Vagina (tissue), 2 donors: Measurements from ENCODE around the gene MAOB. TPM values are rescaled to one million over a fixed set of nuclear protein-coding genes. Genes with fewer than 3 reads are reported as not detected.

ENCODE experiments used
- DNase-seq, 2 donors: peaks; one replicate each; pipeline ENCODE4 v3.0.0-alpha.2; 2017; ENCODE audit errors: extremely low spot score in 2 of 2
- H3K27ac ChIP-seq: fragments of 200-600 bp; sonication (generic); one replicate; pipeline ENCODE4 v1.5.1; 2019
- H3K27me3 ChIP-seq: fragments of 200-600 bp; sonication (generic); one replicate; pipeline ENCODE4 v1.5.1; 2019
- H3K36me3 ChIP-seq, 2 donors: fragments of 200-600 bp; sonication (generic); one replicate each; pipeline ENCODE4 v1.5.1; 2017 to 2019
- H3K4me1 ChIP-seq: fragments of 200-600 bp; sonication (generic); one replicate; pipeline ENCODE4 v1.5.1; 2019
- H3K4me3 ChIP-seq, 2 donors: fragments of 200-600 bp; sonication (generic); 1 replicate in 1 of 2; 2 replicates in 1 of 2; pipeline ENCODE4 v1.5.1; 2016 to 2019
- H3K9me3 ChIP-seq: fragments of 200-600 bp; sonication (generic); one replicate; pipeline ENCODE4 v1.5.1; 2019
- POLR2A ChIP-seq, 2 donors: fragments of 450-650 bp; IDR thresholded peaks; one replicate each; pipeline ENCODE4 v1.6.1; 2017; ENCODE audit warnings: antibody characterized with exemption in 2 of 2, mild to moderate bottlenecking in 2 of 2, moderate library complexity in 2 of 2
- POLR2AphosphoS5 ChIP-seq, 2 donors: sonication (generic); formaldehyde crosslinking; IDR thresholded peaks; one replicate each; pipeline ENCODE4 v1.9.0; 2017; ENCODE audit warnings: antibody characterized with exemption in 2 of 2, mild to moderate bottlenecking in 2 of 2, low read depth in 1 of 2; ENCODE audit not compliant: insufficient read depth in 1 of 2
- intact Hi-C: fragments of 100-400 bp; cut with DNase I; formaldehyde crosslinking; loops from one replicate; pipeline ENCODE4 v1.15.1; 2023
- total RNA-seq: library from RNA; depleted of rRNA; stranded (reverse); fragments of >200 nt; gene quantifications from one replicate; pipeline ENCODE4 v1.2.3, GENCODE V29; 2016
- TF ChIP-seq, protein P1 (sequence below), 3 experiments: fragments of 450-650 bp in 2 of 3; fragments of 200-600 bp in 1 of 3; sonication (generic) in 1 of 3; IDR thresholded peaks; one replicate each; pipeline ENCODE4 v1.5.1; 2017 to 2019; ENCODE audit warnings: antibody characterized with exemption in 3 of 3, mild to moderate bottlenecking in 2 of 3, moderate library complexity in 2 of 3

The MAOB gene
- total RNA-seq, 1 donor from 2014 or later = 13.8 TPM

DNA sequence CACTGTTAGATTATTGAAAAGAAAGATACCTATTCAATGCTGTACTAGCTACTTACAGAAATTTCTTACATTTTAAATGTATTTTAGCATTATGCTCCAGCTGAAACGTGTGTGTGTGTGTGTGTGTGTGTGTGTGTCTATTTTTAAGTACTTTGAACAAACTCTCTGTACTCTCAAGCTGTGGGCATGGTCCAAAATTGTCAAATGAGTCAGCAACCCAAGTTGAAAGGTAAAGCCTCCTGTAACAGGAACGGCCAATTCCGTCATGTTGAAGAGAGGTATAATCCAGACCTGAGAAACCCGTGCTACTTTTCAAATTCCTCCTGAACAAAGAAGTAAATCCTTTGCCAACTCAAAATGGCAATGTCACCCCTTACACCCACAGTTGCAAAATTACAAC lies 20.5 kb downstream of the MAOB start:
- intact Hi-C loops = no loop called here
- Histone ChIP-seq H3K9me3 (no peaks in the 10 kb centered on the region), H3K27ac (no peak overlapping the region), H3K4me3 (no peak overlapping the region), H3K4me1 (no peaks in the 10 kb centered on the region), H3K36me3 (no peaks in the 10 kb centered on the region), H3K27me3 (no peaks in the 10 kb centered on the region)
- TF ChIP-seq, protein P1, sequence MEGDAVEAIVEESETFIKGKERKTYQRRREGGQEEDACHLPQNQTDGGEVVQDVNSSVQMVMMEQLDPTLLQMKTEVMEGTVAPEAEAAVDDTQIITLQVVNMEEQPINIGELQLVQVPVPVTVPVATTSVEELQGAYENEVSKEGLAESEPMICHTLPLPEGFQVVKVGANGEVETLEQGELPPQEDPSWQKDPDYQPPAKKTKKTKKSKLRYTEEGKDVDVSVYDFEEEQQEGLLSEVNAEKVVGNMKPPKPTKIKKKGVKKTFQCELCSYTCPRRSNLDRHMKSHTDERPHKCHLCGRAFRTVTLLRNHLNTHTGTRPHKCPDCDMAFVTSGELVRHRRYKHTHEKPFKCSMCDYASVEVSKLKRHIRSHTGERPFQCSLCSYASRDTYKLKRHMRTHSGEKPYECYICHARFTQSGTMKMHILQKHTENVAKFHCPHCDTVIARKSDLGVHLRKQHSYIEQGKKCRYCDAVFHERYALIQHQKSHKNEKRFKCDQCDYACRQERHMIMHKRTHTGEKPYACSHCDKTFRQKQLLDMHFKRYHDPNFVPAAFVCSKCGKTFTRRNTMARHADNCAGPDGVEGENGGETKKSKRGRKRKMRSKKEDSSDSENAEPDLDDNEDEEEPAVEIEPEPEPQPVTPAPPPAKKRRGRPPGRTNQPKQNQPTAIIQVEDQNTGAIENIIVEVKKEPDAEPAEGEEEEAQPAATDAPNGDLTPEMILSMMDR (IDR thresholded peaks at IDR 0.05) = no peak
- TF ChIP-seq POLR2A (IDR thresholded peaks at IDR 0.05) (no peak), POLR2AphosphoS5 (IDR thresholded peaks at IDR 0.05; ENCODE audit: insufficient read depth in 1 of 2, low read depth in 1 of 2) (no peak)
- no peak for DNase-seq

DNA sequence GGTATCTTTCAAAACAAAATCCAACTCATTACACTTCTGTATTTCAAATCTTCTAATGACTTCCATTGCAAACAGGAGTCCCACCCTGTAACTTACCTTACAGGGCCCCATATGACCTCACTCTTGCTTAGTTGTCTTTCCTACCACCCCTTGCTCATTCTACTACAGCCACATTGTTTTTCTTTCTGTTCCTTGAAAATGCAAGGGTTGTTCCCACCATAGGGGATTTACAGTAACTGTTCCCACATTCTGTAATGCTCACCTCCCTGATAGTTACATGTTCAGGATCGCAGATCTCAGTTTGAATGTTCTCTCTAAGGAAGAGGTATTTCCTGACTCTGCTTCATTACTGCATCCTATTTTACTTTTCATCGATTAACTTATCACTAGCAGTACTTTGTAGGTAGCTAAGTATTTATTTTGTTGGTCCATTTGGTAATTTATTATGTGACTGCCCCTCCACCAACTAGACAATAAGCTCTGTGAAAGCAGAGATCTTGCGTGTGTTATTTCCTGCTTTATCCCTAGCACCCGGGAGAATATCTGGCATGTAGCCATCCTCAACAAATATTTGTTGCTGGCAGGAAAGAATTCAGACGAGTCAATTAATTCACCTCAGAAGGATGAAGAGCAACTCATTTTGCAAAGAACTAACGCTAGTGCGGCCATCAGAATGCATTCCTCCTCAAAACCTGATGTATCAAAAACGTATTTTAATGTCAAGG lies 21.4 kb downstream of the MAOB start:
- Histone ChIP-seq H3K4me3 (no peak overlapping the region), H3K27me3 (no peaks in the 10 kb centered on the region), H3K4me1 (no peaks in the 10 kb centered on the region), H3K36me3 (no peaks in the 10 kb centered on the region), H3K27ac (no peak overlapping the region), H3K9me3 (no peaks in the 10 kb centered on the region)
- no peak for DNase-seq
- TF ChIP-seq POLR2A (IDR thresholded peaks at IDR 0.05) (no peak), POLR2AphosphoS5 (IDR thresholded peaks at IDR 0.05; ENCODE audit: insufficient read depth in 1 of 2, low read depth in 1 of 2) (no peak)
- TF ChIP-seq, protein P1 (IDR thresholded peaks at IDR 0.05) = no peak
- intact Hi-C loops = no loop called here

DNA sequence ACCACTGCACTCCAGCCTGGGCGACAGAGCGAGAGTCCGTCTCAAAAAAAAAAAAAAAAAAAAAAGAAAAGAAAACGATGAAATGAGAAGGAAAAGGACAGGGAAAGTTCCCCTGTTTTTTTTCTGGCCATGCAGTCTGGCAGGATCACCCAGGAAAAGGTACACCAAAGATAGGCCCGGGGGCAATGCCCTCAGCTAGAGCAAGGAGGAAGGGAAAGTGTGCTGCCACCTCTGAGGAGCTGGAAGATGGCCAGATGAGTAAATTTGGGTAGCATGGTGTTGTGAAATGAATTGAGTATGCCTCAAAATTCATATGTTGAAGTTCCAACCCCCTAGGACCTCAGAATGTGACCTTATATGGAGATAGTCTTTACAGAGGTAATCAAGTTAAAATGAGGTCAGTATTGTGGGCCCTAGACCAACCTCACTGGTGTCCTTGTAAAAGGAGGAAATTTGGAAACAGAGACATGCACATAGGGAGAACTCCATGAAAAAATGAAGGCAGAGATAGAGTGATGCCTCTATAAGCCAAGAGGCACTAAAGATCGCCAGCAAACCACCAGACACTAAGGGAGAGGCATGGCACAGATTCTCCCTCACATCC lies 28.9 kb downstream of the MAOB start:
- no peak for TF ChIP-seq POLR2A (IDR thresholded peaks at IDR 0.05)
- H3K4me3 ChIP-seq = no peak overlapping the region
- H3K27ac ChIP-seq = no peak overlapping the region
- no peaks in the 10 kb centered on the region for H3K36me3 ChIP-seq
- H3K9me3 ChIP-seq = no peaks in the 10 kb centered on the region
- DNase-seq = no peak
- intact Hi-C loops = no loop called here
- H3K4me1 ChIP-seq = no peaks in the 10 kb centered on the region
- no peaks in the 10 kb centered on the region for H3K27me3 ChIP-seq

DNA sequence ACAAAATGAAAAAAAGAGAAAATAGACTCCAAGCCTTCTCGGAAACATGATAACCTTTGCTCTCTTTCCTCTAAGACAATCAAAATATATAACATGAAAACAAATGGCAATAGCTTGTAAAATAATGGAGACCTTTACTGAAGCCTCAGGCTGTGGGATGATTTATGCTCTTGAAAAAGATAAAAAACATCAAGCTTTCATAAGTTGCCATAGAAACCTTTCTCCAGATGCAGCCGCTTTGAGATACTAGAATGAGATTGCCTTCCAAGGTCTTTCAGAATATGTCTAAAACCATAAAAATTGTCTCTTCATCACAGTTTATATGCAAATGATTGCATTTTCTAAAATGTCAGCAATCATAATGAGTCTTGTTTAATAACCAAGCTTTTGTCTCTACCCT lies 31.6 kb downstream of the MAOB start:
- Histone ChIP-seq H3K4me1 (no peaks in the 10 kb centered on the region), H3K4me3 (no peak overlapping the region), H3K36me3 (no peaks in the 10 kb centered on the region), H3K9me3 (no peaks in the 10 kb centered on the region), H3K27me3 (no peaks in the 10 kb centered on the region), H3K27ac (no peak overlapping the region)
- intact Hi-C loops = no loop called here
- TF ChIP-seq POLR2A (IDR thresholded peaks at IDR 0.05) (no peak), POLR2AphosphoS5 (IDR thresholded peaks at IDR 0.05; ENCODE audit: insufficient read depth in 1 of 2, low read depth in 1 of 2) (no peak)
- TF ChIP-seq, protein P1 (IDR thresholded peaks at IDR 0.05) = no peak
- DNase-seq = no peak

DNA sequence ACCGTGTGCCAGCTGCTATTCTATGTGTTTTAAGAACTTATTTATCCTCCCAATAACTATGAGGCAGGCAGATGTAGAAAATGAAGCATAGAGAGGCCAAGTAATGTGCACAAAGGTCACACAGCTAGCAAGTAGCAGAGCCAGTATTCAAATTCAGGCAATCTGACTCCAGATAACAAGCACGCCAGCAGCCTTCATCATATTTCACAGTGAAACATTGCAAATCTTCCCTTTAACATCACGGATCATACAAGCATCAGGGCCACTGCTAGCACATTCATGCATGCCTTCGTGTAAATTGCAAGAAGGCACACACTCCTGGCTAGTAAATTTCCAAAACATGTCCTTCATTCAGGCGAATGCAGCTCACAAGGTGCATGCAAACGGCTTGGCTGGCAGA lies 33.1 kb downstream of the MAOB start:
- intact Hi-C loops = no loop called here
- Histone ChIP-seq H3K9me3 (no peaks in the 10 kb centered on the region), H3K4me3 (no peak overlapping the region), H3K27ac (no peak overlapping the region), H3K4me1 (no peaks in the 10 kb centered on the region), H3K36me3 (no peaks in the 10 kb centered on the region), H3K27me3 (no peaks in the 10 kb centered on the region)
- TF ChIP-seq, protein P1 (IDR thresholded peaks at IDR 0.05) = no peak
- TF ChIP-seq POLR2AphosphoS5 (IDR thresholded peaks at IDR 0.05; ENCODE audit: insufficient read depth in 1 of 2, low read depth in 1 of 2) (no peak), POLR2A (IDR thresholded peaks at IDR 0.05) (no peak)
- DNase-seq = no peak
